Stimulated activated CD8-positive, alpha-beta memory T cell treated with anti-CD3 and anti-CD28 coated beads, Interleukin-15, amount 100 ng/mL, for 24 hours (primary cell): ENCODE data around the gene OSBPL10.
"Not testable (repeated sequence)": the region's sequence is repeated elsewhere in the genome, so short reads cannot be mapped to it uniquely, and the experiment has no call there.

Experiments used
- DNase-seq: peaks from one replicate; pipeline ENCODE4 v3.0.0-alpha.2; 2020; ENCODE audit warnings: low read depth

OSBPL10 gene

DNA sequence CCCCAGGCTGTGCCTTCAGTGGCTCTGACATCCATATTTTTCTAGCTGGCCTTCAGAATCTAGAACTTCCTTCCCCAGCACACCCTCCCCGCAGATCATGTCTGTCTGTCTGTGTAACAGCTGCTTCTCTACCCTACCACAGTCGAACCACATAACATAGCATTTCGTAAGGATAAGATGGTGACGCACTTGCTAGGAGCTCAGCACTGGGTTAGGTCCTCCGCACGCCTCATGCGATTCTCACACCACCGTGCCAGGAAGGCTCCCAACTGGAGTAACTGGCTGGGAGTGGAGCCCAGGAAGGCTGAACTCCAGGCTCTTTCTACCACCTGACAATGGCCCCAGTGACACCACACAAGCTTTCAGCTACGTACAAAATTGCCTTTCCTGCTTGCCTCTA lies 279.8 kb downstream of the OSBPL10 start:
- no peak for DNase-seq

DNA sequence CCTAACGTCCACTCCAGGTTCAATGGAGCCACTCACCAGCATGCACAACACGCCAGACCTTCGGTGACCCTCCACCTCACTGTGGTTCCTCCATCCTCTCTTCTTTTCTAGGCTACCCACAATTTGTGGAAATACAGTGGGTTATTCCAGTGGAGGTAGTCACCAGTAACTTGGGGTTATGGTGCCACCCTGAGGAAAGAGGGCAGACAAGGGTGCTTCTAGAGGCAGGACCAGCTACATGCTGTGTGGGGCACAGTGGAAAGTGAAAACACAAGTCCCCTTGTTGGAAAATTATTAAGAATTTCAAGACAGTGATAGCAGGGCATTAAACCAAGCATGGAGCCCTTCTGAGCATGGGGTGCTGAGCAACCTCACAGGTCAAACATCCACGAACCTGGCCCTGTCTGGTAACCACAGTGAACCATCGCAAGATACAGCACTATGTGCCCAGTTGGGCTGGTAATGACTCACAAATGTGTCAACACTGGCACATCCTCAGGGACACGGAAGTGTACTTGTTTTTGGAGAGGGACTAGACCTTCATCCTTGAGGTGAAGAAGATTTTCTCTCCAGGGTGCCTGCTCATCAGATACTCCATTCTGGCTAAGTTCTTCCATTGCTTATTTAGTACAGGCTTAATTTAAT lies 281.6 kb downstream of the OSBPL10 start:
- no peak for DNase-seq

GRCh38 chr3:31696815-31697548 lies 284.1 kb downstream of the OSBPL10 start:
- no peak for DNase-seq

DNA sequence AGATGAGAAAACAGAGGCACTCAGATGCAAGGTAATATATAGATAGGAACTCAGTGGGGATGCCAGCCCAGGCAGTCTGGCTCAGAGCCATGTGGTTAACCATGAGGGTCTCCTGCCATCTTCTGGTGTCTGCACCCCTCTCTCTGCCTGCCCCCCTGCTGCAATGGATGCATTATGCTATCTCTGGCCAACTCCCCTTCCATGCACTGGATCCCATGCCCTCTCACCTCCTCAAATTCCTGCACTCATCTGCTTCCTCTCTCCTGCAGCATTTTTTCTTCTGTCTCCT lies 285.1 kb downstream of the OSBPL10 start:
- DNase-seq = no peak

- DNase-seq = no peak
Observed at GRCh38 chr3:31695280-31696008, 285.6 kb downstream of the OSBPL10 start.

DNA sequence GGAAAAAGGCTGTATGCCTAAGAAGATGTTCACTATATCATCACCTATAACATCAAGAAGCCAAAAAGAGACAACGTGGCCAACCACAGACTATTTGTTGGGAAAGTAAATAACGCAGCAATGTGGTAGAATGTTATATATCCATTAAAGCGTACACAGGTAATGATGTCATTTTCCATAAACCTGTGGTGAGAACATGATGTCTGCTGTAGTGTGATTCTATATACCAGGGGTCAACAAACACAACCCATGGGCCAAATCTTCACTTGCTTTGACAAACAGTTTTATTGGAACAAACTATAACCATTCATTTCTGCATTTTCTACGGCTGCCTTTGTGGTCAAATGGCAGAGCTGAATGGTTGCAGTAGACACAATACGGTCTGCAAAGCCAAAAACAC lies 287.7 kb downstream of the OSBPL10 start:
- no peak for DNase-seq

DNA sequence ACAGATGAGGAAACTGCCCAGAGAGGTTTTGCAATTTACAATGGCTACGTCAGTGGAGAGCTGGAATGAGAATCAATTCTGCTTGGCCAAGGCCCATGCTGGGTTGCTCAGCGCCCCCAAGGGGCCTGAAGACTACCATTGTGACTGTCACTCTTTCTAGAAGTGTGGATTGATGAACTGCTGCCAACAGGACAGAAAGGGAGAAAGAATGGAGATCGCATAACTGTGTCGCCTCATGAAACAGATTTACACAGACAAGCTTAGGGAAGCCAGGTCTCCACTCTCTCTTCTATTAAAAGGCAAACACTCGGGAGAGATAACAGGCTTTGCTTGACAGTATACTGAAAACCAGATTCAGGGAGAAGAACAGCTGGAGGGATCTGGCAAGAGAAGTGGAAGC lies 288.3 kb downstream of the OSBPL10 start:
- DNase-seq = no peak

DNA sequence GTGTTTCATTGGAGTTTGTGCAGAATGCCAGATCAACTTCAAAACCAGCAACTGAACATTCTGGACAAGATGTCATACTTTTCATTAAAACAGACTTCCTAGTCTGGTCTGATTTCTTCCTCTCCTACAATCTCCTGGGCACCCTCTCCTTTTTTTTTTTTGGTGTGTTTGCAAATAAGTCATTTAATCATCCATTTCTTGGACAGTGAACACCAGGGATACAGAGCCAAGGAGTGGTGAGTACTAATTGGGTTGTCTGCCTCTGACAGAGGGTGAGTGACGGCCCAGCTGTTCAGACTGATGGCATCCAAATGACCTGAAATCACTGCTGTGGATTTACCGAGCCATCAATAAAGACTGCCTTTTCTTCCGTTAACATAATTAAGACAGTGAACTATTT lies 290.3 kb downstream of the OSBPL10 start:
- DNase-seq = no peak

- not testable (repeated sequence) for DNase-seq
Observed at GRCh38 chr3:31689523-31689922, 291.5 kb downstream of the OSBPL10 start.

DNA sequence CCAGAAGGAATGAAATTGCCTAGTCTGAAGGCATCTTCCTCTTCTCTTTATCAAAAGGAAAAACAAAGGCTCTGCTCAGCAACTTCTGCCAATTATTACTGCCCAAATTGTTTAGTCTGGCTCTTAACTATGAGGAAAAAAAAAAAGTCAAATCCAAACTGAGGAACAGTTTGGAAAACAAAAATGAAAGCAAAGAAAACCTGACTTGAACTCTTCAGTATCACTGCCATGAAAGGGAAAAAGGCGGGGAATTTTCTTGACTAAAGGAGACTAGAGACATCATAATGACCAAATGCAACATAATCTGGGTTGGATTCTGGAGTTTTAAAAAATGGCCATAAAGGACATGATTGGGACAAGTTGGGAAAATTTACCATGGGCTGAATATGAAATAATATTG lies 292.1 kb downstream of the OSBPL10 start:
- DNase-seq = no peak

DNA sequence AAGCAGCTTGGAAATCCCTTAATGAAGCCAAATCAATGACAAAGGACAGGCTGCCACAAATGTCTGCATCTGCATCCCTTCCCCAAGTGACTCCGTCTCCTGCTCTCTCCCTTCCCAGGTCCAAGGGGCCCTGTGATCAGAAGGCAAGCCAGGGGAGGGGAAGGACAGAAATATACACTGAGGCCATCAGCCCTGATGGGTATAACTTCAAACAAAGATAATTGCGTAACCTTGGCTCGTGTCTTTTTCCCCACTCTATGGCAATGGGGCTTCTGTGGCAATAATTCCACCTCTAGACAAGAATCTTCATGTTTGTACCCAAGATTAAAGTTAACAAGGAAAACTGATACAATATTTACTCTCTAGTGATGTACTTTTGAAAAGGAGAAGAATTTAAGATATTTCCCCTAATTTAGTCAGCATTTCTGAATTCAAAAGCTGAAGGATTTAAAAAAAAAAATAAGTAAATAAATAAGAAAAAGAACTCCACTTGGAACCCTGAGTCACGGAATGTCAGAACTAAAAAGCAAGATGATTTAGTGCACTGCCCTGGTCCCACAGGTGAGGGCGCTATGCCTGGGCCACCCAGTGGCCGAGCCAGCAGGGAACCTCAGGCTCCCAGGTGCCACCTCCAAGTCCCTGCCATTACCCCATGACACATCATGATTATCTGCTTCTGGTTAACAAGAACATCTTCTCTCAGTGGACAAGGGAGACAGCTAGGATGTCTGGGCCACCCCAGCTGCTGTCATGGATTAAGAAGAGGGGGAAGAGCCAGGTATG lies 293.9 kb downstream of the OSBPL10 start:
- no peak for DNase-seq

DNA sequence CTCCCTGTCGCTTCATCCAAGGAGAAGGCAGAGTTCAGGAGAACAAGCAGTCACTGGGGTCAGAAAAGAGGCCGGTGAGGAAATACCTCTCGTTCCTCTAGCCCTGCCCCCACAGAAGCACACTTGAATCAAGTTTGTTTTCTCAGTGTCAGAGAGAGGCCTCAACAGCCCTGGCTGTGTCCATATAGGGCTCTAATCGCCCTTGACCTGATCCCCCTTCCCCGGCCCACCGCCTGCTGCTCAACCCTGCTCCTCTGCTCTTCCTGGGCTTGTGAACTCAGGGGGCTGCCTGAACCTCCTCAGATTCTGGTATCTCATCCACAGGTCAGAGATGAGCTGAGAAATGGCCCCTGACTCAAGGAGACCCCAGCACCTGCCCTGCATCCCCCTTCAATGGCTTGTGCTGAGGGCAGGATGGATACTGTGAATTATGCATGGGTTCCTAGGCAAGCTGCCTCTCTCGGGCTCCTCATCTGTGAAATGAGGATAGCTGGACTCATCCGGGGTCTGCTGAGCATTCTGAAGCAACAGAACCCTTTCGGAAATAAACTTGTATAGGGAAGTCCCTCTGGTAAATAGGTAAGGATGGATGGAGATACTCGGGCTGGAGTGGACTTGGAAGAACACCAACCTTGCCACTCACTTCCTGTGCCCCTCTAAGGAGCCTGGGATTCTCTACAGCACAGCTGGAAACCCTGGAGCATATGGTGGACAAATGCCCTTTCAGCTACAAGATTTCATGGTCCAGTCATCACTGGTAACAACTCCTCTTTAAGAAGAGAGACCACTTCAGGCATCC lies 300.8 kb downstream of the OSBPL10 start:
- no peak for DNase-seq

GRCh38 chr3:31676556-31676955 lies 304.5 kb downstream of the OSBPL10 start:
- no peak for DNase-seq

GRCh38 chr3:31673950-31674349 lies 307.1 kb downstream of the OSBPL10 start:
- DNase-seq = no peak

DNA sequence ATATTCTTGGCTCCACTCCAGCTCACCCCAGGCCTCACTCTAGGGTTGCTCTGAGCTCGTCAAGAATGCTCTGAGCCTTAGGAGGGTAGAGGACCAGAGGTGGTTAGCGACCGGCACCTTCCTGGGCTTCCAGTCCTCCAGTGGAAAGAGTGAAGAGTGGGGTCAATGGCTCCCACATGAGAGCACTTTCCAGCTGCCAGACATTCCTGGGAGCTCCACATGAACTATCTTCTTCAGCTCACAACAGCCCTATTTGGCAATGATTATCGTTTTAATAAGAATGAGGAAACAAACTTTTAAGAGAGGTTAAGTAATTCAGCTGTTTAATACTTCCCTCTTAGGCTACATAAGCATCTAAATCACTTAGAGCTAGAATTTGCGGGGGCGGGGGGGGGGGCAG lies 309.1 kb downstream of the OSBPL10 start:
- no peak for DNase-seq

DNA sequence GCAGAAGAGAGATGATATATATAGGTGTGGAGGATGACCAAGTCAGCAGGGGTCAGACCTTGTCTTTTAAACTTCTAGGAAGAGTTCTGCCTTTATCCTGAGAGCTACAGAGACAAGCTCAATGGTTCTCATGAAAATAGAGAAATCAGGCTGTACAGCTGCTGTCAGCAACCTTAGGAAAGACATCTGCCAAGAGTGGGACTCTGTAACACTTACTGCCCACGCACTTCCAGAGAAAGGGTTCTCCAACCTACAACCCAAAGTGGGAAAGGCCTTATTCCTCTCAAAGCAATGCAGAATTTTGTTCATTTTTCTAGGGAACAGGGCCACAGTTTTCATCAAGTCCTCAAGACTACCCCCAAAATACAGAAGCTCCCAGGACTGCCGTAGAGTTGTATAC lies 309.6 kb downstream of the OSBPL10 start:
- no peak for DNase-seq

DNA sequence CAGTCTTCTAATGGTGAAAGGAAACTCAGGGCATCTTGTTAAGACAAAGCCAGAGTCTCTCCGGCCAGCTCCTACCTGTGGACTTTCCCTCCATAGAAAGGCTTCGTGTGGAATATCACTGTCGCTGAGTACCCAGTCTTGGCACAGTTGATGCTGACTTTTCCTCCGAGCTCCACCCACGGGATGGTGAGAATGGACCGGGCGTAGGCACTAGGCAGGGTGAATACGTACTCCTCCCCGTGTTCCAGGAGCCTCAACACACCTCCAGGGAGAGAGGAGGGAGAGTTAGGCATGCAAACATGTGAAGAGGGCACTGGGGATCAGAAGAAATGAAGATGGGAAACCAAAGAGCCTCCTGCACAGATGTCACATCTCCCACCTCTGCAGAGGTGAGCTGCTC lies 310.3 kb downstream of the OSBPL10 start:
- no peak for DNase-seq

DNA sequence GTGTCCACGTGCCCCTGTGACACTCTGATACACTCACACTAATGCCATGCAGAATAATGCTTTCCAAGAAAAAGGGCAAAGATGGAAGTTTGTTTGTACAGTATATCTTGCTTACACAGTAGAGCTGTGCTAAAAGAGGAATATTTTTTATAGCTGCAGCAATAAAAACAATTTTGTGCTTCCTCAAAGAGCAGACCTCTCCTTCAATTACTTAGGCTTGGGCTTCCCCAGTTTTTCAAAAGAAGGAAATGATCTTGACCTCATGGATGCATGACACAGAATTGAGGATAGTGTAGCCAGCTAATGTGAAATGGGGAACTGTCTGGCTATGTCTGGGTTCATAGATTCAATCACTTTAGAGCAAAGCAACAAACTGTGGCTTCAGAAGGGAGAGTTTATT lies 310.9 kb downstream of the OSBPL10 start:
- no peak for DNase-seq

GRCh38 chr3:31668242-31668641 lies 312.8 kb downstream of the OSBPL10 start:
- DNase-seq = no peak

DNA sequence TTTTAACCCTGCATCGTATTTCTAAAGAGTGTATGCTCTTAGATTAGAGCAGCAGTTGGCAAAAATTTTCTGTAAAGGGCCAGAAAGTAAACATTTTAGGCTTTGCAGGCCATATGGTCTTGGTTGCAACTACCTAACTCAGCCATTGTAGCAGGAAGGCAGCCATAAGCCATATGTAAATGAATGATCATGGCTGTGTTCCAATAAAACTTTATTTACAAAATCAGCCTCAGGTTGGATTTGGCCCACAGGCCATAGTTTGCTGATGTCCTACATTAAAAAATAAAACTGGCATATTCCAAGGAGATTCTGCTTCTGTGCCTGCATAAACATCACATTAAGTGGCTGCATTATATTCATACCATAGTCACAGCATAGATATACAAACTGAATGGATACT lies 313.5 kb downstream of the OSBPL10 start:
- DNase-seq = no peak

GRCh38 chr3:31664031-31664430 lies 317.0 kb downstream of the OSBPL10 start:
- no peak for DNase-seq
